ENCODE data around the gene BPIFB3. TPM values are rescaled to one million over a fixed set of nuclear protein-coding genes. Genes with fewer than 3 reads are reported as not detected.

The BPIFB3 gene
- total RNA-seq, 1 experiment from 2014 or later: not detected

GRCh38 chr20:33068251-33068939, 14.7 kb downstream of the BPIFB3 start:
- DNase-seq: no peak
- H3K27me3 ChIP-seq: no peaks in the 10 kb centered on the region

GRCh38 chr20:33069673-33070072, 16.0 kb downstream of the BPIFB3 start:
- DNase-seq: no peak
- H3K36me3 ChIP-seq: no peaks in the 10 kb centered on the region
- no peaks in the 10 kb centered on the region for H3K9me3 ChIP-seq
- H3K27me3 ChIP-seq: no peaks in the 10 kb centered on the region
- H3K4me3 ChIP-seq: no peak overlapping the region

More at GRCh38 chr20:33068251-33068939, 14.7 kb downstream of the BPIFB3 start:
- Histone ChIP-seq H3K9me3 (no peaks in the 10 kb centered on the region), H3K36me3 (no peaks in the 10 kb centered on the region), H3K4me3 (no peak overlapping the region)

GRCh38 chr20:33070111-33071053, 16.7 kb downstream of the BPIFB3 start:
- H3K9me3 ChIP-seq: no peaks in the 10 kb centered on the region
- H3K27me3 ChIP-seq: no peaks in the 10 kb centered on the region
- no peak for DNase-seq
- H3K4me3 ChIP-seq: no peak overlapping the region
- no peaks in the 10 kb centered on the region for H3K36me3 ChIP-seq

- H3K27me3 ChIP-seq: no peaks in the 10 kb centered on the region
- no peaks in the 10 kb centered on the region for H3K36me3 ChIP-seq
- DNase-seq: no peak
- H3K4me3 ChIP-seq: no peak overlapping the region
- no peaks in the 10 kb centered on the region for H3K9me3 ChIP-seq
These were observed 17.5 kb downstream of the BPIFB3 start for GRCh38 chr20:33071198-33071597.

GRCh38 chr20:33072362-33072761, 18.7 kb downstream of the BPIFB3 start:
- H3K4me3 ChIP-seq: no peak overlapping the region
- no peak for DNase-seq
- H3K9me3 ChIP-seq: no peaks in the 10 kb centered on the region
- H3K36me3 ChIP-seq: no peaks in the 10 kb centered on the region
- H3K27me3 ChIP-seq: no peaks in the 10 kb centered on the region

- Histone ChIP-seq H3K9me3 (no peaks in the 10 kb centered on the region), H3K27me3 (no peaks in the 10 kb centered on the region), H3K4me3 (no peak overlapping the region), H3K36me3 (no peaks in the 10 kb centered on the region)
- DNase-seq: no peak
These were observed 19.1 kb downstream of the BPIFB3 start for GRCh38 chr20:33072813-33073212.

GRCh38 chr20:33074675-33075074, 21.0 kb downstream of the BPIFB3 start:
- DNase-seq: no peak
- Histone ChIP-seq H3K9me3 (no peaks in the 10 kb centered on the region), H3K4me3 (no peak overlapping the region), H3K27me3 (no peaks in the 10 kb centered on the region), H3K36me3 (no peaks in the 10 kb centered on the region)

- Histone ChIP-seq H3K4me3 (no peak overlapping the region), H3K9me3 (no peaks in the 10 kb centered on the region), H3K36me3 (no peaks in the 10 kb centered on the region), H3K27me3 (no peaks in the 10 kb centered on the region)
- DNase-seq: no peak
These were observed 21.6 kb downstream of the BPIFB3 start for GRCh38 chr20:33075281-33075680.

GRCh38 chr20:33076662-33077372, 23.1 kb downstream of the BPIFB3 start:
- Histone ChIP-seq H3K4me3 (no peak overlapping the region), H3K27me3 (no peaks in the 10 kb centered on the region), H3K9me3 (no peaks in the 10 kb centered on the region), H3K36me3 (no peaks in the 10 kb centered on the region)
- no peak for DNase-seq

- Histone ChIP-seq H3K4me3 (no peak within 1 kb of the TSS), H3K27me3 (no peaks in the 10 kb centered on the region; the same call in 1 of the 2 replicates), H3K36me3 (no peaks in the 10 kb centered on the region), H3K9me3 (no peaks in the 10 kb centered on the region)
- DNase-seq: peak; percentile 19
These were observed 25.6 kb downstream of the BPIFB3 start, which contains the start of gene BPIFB4 for GRCh38 chr20:33079259-33079658. Gene BPIFB4 (plus strand): TSS chr20:33079643. CDS start chr20:33081527, 1,884 bp downstream.

GRCh38 chr20:33081411-33082154, 27.9 kb downstream of the BPIFB3 start:
- Histone ChIP-seq H3K36me3 (no peaks in the 10 kb centered on the region), H3K4me3 (no peak overlapping the region), H3K27me3 (no peaks in the 10 kb centered on the region; the same call in 1 of the 2 replicates), H3K9me3 (no peaks in the 10 kb centered on the region)
- DNase-seq: no peak

- DNase-seq: no peak
- Histone ChIP-seq H3K9me3 (no peaks in the 10 kb centered on the region), H3K27me3 (no peaks in the 10 kb centered on the region; the same call in 1 of the 2 replicates), H3K36me3 (no peaks in the 10 kb centered on the region), H3K4me3 (no peak overlapping the region)
These were observed 28.8 kb downstream of the BPIFB3 start for GRCh38 chr20:33082546-33082945.

- Histone ChIP-seq H3K36me3 (no peaks in the 10 kb centered on the region), H3K4me3 (no peak overlapping the region), H3K9me3 (no peaks in the 10 kb centered on the region), H3K27me3 (no peaks in the 10 kb centered on the region; the same call in 1 of the 2 replicates)
- no peak for DNase-seq
These were observed 30.0 kb downstream of the BPIFB3 start for GRCh38 chr20:33083544-33084340.

GRCh38 chr20:33084722-33085121, 31.0 kb downstream of the BPIFB3 start:
- no peaks in the 10 kb centered on the region; the same call in 1 of the 2 replicates for H3K27me3 ChIP-seq
- H3K9me3 ChIP-seq: no peaks in the 10 kb centered on the region
- H3K36me3 ChIP-seq: no peaks in the 10 kb centered on the region
- H3K4me3 ChIP-seq: no peak overlapping the region
- DNase-seq: no peak

- Histone ChIP-seq H3K27me3 (no peaks in the 10 kb centered on the region; the same call in 1 of the 2 replicates), H3K9me3 (no peaks in the 10 kb centered on the region), H3K36me3 (no peaks in the 10 kb centered on the region), H3K4me3 (no peak overlapping the region)
- DNase-seq: no peak
These were observed 32.5 kb downstream of the BPIFB3 start for GRCh38 chr20:33086052-33086722.

All from MG63 (cell line).